K562 (cell line): ENCODE results near the gene TM4SF20. TPM values are rescaled to one million over a fixed set of nuclear protein-coding genes. Genes with fewer than 3 reads are reported as not detected.

ENCODE experiments used
- ATAC-seq: fragments of 200-7000 bp; cut with Tn5 transposase; 3 replicates; pipeline ENCODE4 v1.9.1; 2020; ENCODE audit warnings: moderate library complexity
- BruUV-seq: library from RNA; stranded (reverse); fragments of 400-500 nt; replicated peaks from 2 replicates; lab custom pipeline; 2021; lab: Mats Ljungman, UMichigan
- CTCF ChIA-PET: fragments of 300-600 bp; formaldehyde crosslinking; extraction: SDS; loops from one replicate; lab custom pipeline; 2021; ENCODE audit warnings: low intra/inter-chr PET ratio; lab: Yijun Ruan, JAX
- POLR2A ChIA-PET: fragments of 300-600, 350-650 bp; sonication (Branson Sonifier 250); formaldehyde crosslinking; extraction: SDS; loops from one replicate; lab custom pipeline; 2021; ENCODE audit warnings: antibody characterized with exemption, inconsistent platforms; lab: Yijun Ruan, JAX
- DNase-seq, 4 experiments: peaks; one replicate each; pipeline versions ENCODE4 v3.0.0 to v3.0.0-alpha.2; 2011 to 2018; ENCODE audit warnings: low spot score in 3 of 4, mixed read lengths in 3 of 4; ENCODE audit errors: extremely low read depth in 1 of 4
- FAIRE-seq: peaks from 2 replicates; lab custom pipeline; 2011; peaks lifted over from hg19 to GRCh38; lab: Jason Lieb, UNC
- H2AFZ ChIP-seq: 2 replicates; pipeline ENCODE4 v1.6.0; 2011; ENCODE audit warnings: low read depth, low read length, control low read depth, inconsistent platforms
- H3K27ac ChIP-seq: fragments of 200-600 bp; 3 replicates; pipeline ENCODE4 v1.8.0; 2011; ENCODE audit warnings: low read depth, mild to moderate bottlenecking, control low read depth, inconsistent platforms, low read length, moderate library complexity, mixed read lengths; ENCODE audit errors: extremely low read depth
- H3K27me3 ChIP-seq, 2 experiments: fragments of 300-600 bp in 1 of 2; 2 replicates in 1 of 2; 3 replicates in 1 of 2; pipeline versions ENCODE4 v1.6.0 to v1.8.0; 2011; ENCODE audit warnings: inconsistent platforms in 2 of 2, low read length in 2 of 2, mild to moderate bottlenecking in 1 of 2, mixed read lengths in 1 of 2, moderate library complexity in 1 of 2; ENCODE audit not compliant: control insufficient read depth in 2 of 2, insufficient read depth in 2 of 2
- H3K36me3 ChIP-seq: fragments of 300-600 bp; 3 replicates; pipeline ENCODE4 v1.8.0; 2011; ENCODE audit warnings: mild to moderate bottlenecking, low read length, inconsistent platforms; ENCODE audit not compliant: control insufficient read depth, insufficient read depth
- H3K4me1 ChIP-seq, 2 experiments: fragments of 200-600 bp in 1 of 2; replicated peaks in 1 of 2; 2 replicates in 1 of 2; 3 replicates in 1 of 2; pipeline versions ENCODE4 v1.5.1 to v1.8.0; 2011; ENCODE audit warnings: inconsistent platforms in 2 of 2, low read length in 2 of 2, mild to moderate bottlenecking in 1 of 2, mixed read lengths in 1 of 2, moderate library complexity in 1 of 2; ENCODE audit not compliant: control insufficient read depth in 2 of 2, insufficient read depth in 2 of 2
- H3K4me2 ChIP-seq: 2 replicates; pipeline ENCODE4 v1.6.1; 2011; ENCODE audit warnings: low read length, control low read depth, inconsistent platforms, mixed read lengths; ENCODE audit not compliant: insufficient read depth
- H3K4me3 ChIP-seq: fragments of 200-600 bp; sonication (generic), shearing (Covaris generic); 2 replicates; pipeline ENCODE4 v1.5.1; 2016; ENCODE audit warnings: control low read depth, inconsistent platforms
- H3K79me2 ChIP-seq: fragments of 200-600 bp; 3 replicates; pipeline ENCODE4 v1.8.0; 2011; ENCODE audit warnings: low read length, inconsistent platforms; ENCODE audit not compliant: control insufficient read depth, insufficient read depth
- H3K9ac ChIP-seq, 2 experiments: 2 replicates each; pipeline versions ENCODE4 v1.6.0 to v1.6.1; 2011; ENCODE audit warnings: low read depth in 2 of 2, low read length in 2 of 2, control low read depth in 1 of 2, inconsistent platforms in 1 of 2, mild to moderate bottlenecking in 1 of 2, mixed read lengths in 1 of 2; ENCODE audit not compliant: insufficient read depth in 1 of 2
- H3K9me1 ChIP-seq: one replicate; pipeline ENCODE4 v1.6.0; 2011; ENCODE audit warnings: inconsistent platforms, mild to moderate bottlenecking, low read length, moderate library complexity; ENCODE audit not compliant: control insufficient read depth, insufficient read depth
- H3K9me3 ChIP-seq: replicated peaks from 2 replicates; pipeline ENCODE4 v1.5.1; 2011; ENCODE audit warnings: low read depth, low read length, inconsistent platforms; ENCODE audit not compliant: control insufficient read depth, insufficient read depth
- H4K20me1 ChIP-seq: replicated peaks from 2 replicates; pipeline ENCODE4 v1.6.1; 2011; ENCODE audit warnings: low read length, inconsistent platforms, mixed read lengths; ENCODE audit not compliant: control insufficient read depth, insufficient read depth
- IRF2 ChIP-seq: sonication (generic); formaldehyde crosslinking; IDR thresholded peaks from 2 replicates; pipeline ENCODE4 v1.8.1; 2022; ENCODE audit warnings: mild to moderate bottlenecking, missing genetic modification reagents
- WGBS: fragments of 100-300 bp; shearing (Covaris generic); methylation state at CpG from one replicate; pipeline ENCODE4 v1.1.6; 2016; ENCODE audit warnings: low coverage, mixed read lengths; ENCODE audit not compliant: insufficient coverage; ENCODE audit errors: missing lambda C conversion rate; 5-methylcytosine and 5-hydroxymethylcytosine counted together
- in situ Hi-C: fragments of 300-500 bp; cut with MboI; formaldehyde crosslinking; loops from 4 replicates; pipeline ENCODE4 v1.15.0; 2018; ENCODE audit warnings: inconsistent platforms, mixed read lengths
- intact Hi-C: fragments of 100-400 bp; cut with micrococcal nuclease; formaldehyde crosslinking; loops from 2 replicates; pipeline ENCODE4 v1.14.2; 2022
- polyA plus RNA-seq, 8 experiments: library from polyadenylated mRNA; depleted of rRNA in 4 of 8; stranded (reverse) in 5 of 8; unstranded in 3 of 8; fragments of >200 nt; fragmentation: Nextera tagmentation in 2 of 8; fragmentation: Illumina TruSeq in 1 of 8; extraction: Ambion mirVana in 2 of 8; extraction: Trizol in 1 of 8; gene quantifications; 2 replicates each; pipeline versions ENCODE4 v1.2.1 to v1.2.3, GENCODE V29; 2011 to 2014; ENCODE audit warnings: inconsistent platforms in 1 of 8, missing spikeins in 1 of 8
- total RNA-seq, 7 experiments: library from RNA; depleted of rRNA in 6 of 7; stranded (reverse); fragments of >200 nt in 6 of 7; fragmentation: Illumina TruSeq in 2 of 7; extraction: Trizol in 2 of 7; gene quantifications; 2 replicates each; pipeline versions ENCODE4 v1.2.1 to v1.2.3, GENCODE V29; 2011 to 2021; ENCODE audit warnings: low replicate concordance in 1 of 7
- TF ChIP-seq, protein P1 (sequence below): IDR thresholded peaks from 2 replicates; pipeline ENCODE4 v1.6.1; 2016; ENCODE audit warnings: missing genetic modification characterization, missing compliant biosample characterization

Gene TM4SF20
- total and polyA plus RNA-seq, 9 of the 15 experiments (the other 6 are each of a cell fraction or from before 2014, with no cell fraction given), result not detected

- no peaks in the 10 kb centered on the region; a peak in 2 of 5 replicates for H3K4me1 ChIP-seq
- no peaks in the 10 kb centered on the region for H4K20me1 ChIP-seq
- ChIA-PET CTCF (no interaction called here), POLR2A (interaction anchor here (0.6 kb wide), 1 partner anchor 264 kb away, joined by 3 read pairs; no protein-coding TSS in a partner anchor)
- no peak overlapping the region for H3K4me2 ChIP-seq
- no peaks in the 10 kb centered on the region for H3K9me3 ChIP-seq
- no peak overlapping the region for H2AFZ ChIP-seq
- no peak overlapping the region for H3K27ac ChIP-seq
- H3K36me3 ChIP-seq, result no peaks in the 10 kb centered on the region
- no TSS peak for BruUV-seq
- intact Hi-C loops, result loop anchor here (10.0 kb wide), 1 partner anchor 466 kb away; no protein-coding TSS in a partner anchor
- no peak overlapping the region for H3K9ac ChIP-seq
- FAIRE-seq (no peak), ATAC-seq (no peak), DNase-seq (no peak)
- WGBS, result 9% methylated on average over 4 of the region's 4 CpGs
- no peaks in the 10 kb centered on the region for H3K79me2 ChIP-seq
- no peak overlapping the region for H3K4me3 ChIP-seq
- no peak for TF ChIP-seq IRF2 (CRISPR knock-in tag)
- TF ChIP-seq, protein P1, sequence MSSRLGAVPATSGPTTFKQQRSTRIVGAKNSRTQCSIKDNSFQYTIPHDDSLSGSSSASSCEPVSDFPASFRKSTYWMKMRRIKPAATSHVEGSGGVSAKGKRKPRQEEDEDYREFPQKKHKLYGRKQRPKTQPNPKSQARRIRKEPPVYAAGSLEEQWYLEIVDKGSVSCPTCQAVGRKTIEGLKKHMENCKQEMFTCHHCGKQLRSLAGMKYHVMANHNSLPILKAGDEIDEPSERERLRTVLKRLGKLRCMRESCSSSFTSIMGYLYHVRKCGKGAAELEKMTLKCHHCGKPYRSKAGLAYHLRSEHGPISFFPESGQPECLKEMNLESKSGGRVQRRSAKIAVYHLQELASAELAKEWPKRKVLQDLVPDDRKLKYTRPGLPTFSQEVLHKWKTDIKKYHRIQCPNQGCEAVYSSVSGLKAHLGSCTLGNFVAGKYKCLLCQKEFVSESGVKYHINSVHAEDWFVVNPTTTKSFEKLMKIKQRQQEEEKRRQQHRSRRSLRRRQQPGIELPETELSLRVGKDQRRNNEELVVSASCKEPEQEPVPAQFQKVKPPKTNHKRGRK (tag), result peak; percentile 93
- in situ Hi-C loops, result no loop called here
- peaks cover 0 to 8% of the 10 kb centered on the region in 2 experiments; a peak in 3 of 5 replicates for H3K27me3 ChIP-seq
- H3K9me1 ChIP-seq, result no peaks in the 10 kb centered on the region
Measured at GRCh38 chr2:227398684-227399670, 19.9 kb upstream of the TM4SF20 start.
